Measurements from ENCODE around the gene GTF3C2. TPM values are rescaled to one million over a fixed set of nuclear protein-coding genes. Genes with fewer than 3 reads are reported as not detected.

GTF3C2 gene
- total and polyA plus RNA-seq, 9 of the 15 experiments (the other 6 are each of a cell fraction or from before 2014, with no cell fraction given): 35.5 to 96.8 (median 53.0) TPM

DNA sequence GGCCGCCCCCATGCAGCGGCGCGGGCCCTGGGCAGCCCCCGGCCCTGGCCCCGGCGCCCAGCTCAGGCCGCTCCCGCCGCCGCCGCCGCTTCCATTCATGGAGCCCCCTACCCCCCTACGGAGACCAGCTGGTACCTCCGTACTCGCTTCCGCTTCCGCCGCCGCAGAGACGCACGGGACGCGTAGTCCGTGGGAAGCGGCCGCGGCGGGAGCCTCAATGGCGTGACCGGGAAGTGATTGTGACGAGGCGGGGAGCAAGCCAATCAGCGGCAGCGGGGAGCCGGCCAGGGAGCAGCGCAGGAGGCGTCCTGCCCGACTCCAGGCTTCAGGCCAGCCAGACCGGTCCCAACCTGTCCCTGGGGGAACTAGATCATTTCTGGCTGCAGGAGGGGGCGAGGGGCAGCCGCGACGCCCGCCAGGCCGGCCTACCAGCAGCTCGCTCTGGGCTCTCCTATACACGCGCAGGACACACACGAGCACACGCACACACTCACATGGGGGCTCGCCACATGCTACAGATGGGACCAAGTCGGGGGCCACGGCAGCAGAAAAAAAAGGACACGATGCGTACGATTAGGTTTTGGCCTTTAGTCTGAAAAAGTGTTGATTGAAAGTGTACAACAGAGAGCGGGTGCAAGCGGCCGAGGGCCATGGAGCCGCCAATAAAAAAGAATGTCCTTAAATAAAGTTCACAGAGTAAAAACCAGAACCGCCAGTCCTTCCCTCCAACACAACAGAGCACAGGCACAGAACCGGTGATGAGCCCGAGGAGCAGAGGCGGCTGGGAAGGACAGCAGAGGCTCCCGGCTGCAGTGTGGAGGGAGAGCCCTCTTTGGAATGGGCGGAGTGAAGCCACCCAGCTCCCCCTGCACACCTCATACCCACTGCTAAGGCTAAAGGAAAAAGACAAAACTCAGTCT, 24.3 kb upstream of the GTF3C2 start, which contains the start of gene ZNF513 (continued):
- TF ChIP-seq, protein P1, sequence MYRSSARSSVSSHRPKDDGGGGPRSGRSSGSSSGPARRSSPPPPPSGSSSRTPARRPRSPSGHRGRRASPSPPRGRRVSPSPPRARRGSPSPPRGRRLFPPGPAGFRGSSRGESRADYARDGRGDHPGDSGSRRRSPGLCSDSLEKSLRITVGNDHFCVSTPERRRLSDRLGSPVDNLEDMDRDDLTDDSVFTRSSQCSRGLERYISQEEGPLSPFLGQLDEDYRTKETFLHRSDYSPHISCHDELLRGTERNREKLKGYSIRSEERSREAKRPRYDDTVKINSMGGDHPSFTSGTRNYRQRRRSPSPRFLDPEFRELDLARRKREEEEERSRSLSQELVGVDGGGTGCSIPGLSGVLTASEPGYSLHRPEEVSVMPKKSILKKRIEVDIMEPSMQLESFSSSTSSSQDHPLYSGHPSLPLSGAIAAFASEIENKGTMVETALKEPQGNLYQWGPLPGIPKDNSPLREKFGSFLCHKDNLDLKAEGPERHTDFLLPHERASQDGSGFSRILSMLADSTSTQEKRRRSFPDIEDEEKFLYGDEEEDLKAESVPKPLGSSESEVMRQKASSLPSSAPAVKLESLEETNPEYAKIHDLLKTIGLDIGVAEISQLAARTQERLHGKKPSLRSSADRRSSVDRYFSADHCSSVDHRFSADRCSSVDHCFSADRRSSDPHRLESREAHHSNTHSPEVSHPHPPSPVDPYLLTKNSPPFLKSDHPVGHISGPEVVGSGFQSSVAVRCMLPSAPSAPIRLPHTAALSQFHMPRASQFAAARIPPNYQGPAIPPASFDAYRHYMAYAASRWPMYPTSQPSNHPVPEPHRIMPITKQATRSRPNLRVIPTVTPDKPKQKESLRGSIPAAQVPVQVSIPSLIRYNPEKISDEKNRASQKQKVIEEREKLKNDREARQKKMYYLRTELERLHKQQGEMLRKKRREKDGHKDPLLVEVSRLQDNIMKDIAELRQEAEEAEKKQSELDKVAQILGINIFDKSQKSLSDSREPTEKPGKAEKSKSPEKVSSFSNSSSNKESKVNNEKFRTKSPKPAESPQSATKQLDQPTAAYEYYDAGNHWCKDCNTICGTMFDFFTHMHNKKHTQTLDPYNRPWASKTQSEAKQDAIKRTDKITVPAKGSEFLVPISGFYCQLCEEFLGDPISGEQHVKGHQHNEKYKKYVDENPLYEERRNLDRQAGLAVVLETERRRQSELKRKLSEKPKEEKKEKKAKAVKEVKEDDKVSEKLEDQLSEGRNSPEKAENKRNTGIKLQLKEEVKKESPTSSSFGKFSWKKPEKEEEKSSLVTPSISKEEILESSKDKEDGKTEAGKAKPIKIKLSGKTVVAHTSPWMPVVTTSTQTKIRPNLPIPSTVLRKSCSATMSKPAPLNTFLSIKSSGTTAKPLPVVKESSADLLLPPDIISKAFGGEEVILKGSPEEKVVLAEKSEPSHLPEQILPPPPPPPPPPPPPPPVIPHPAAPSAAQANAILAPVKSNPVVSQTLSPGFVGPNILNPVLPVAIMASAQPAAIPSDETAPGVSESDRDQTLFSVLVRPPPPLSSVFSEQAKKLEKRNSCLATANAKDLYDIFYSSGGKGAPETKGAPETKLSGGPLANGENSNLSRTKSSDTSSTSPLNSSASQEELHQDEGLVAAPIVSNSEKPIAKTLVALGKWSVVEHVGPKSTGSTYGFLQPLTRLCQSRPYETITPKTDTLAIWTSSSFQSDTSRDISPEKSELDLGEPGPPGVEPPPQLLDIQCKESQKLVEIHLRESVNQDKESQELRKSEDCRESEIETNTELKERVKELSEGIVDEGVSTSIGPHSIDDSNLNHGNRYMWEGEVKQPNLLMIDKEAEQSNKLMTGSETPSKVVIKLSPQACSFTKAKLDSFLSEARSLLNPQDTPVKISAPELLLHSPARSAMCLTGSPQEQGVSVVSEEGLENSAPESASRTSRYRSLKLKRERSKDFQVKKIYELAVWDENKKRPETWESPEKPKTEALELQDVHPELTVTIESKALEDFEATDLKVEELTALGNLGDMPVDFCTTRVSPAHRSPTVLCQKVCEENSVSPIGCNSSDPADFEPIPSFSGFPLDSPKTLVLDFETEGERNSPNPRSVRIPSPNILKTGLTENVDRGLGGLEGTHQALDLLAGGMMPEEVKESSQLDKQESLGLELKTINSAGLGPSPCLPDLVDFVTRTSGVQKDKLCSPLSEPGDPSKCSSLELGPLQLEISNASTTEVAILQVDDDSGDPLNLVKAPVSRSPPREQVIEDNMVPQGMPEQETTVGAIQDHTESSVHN (IDR thresholded peaks at IDR 0.05; ENCODE audit: borderline replicate concordance in 1 of 2, low read depth in 1 of 2): no peak
- TF ChIP-seq, protein P2, sequence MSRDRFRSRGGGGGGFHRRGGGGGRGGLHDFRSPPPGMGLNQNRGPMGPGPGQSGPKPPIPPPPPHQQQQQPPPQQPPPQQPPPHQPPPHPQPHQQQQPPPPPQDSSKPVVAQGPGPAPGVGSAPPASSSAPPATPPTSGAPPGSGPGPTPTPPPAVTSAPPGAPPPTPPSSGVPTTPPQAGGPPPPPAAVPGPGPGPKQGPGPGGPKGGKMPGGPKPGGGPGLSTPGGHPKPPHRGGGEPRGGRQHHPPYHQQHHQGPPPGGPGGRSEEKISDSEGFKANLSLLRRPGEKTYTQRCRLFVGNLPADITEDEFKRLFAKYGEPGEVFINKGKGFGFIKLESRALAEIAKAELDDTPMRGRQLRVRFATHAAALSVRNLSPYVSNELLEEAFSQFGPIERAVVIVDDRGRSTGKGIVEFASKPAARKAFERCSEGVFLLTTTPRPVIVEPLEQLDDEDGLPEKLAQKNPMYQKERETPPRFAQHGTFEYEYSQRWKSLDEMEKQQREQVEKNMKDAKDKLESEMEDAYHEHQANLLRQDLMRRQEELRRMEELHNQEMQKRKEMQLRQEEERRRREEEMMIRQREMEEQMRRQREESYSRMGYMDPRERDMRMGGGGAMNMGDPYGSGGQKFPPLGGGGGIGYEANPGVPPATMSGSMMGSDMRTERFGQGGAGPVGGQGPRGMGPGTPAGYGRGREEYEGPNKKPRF (IDR thresholded peaks at IDR 0.05; ENCODE audit: low read depth, low read length): no peak
- TF ChIP-seq, protein P3, sequence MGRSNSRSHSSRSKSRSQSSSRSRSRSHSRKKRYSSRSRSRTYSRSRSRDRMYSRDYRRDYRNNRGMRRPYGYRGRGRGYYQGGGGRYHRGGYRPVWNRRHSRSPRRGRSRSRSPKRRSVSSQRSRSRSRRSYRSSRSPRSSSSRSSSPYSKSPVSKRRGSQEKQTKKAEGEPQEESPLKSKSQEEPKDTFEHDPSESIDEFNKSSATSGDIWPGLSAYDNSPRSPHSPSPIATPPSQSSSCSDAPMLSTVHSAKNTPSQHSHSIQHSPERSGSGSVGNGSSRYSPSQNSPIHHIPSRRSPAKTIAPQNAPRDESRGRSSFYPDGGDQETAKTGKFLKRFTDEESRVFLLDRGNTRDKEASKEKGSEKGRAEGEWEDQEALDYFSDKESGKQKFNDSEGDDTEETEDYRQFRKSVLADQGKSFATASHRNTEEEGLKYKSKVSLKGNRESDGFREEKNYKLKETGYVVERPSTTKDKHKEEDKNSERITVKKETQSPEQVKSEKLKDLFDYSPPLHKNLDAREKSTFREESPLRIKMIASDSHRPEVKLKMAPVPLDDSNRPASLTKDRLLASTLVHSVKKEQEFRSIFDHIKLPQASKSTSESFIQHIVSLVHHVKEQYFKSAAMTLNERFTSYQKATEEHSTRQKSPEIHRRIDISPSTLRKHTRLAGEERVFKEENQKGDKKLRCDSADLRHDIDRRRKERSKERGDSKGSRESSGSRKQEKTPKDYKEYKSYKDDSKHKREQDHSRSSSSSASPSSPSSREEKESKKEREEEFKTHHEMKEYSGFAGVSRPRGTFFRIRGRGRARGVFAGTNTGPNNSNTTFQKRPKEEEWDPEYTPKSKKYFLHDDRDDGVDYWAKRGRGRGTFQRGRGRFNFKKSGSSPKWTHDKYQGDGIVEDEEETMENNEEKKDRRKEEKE (IDR thresholded peaks at IDR 0.05; ENCODE audit: borderline replicate concordance in 1 of 2, control insufficient read depth in 1 of 2, low read depth in 2 of 2, low read length in 1 of 2): peak in 1 of 2 experiments; percentile 41; a peak in 1 of 4 replicates
- TF ChIP-seq ZBTB1 (CRISPR knock-in tag; IDR thresholded peaks at IDR 0.05; ENCODE audit: borderline replicate concordance, low read depth): 0 out of 2 replicates have a peak, but pooled peaks have one; percentile 47
- no peak for TF ChIP-seq ZC3H4 (CRISPR knock-in tag; IDR thresholded peaks at IDR 0.05; ENCODE audit: borderline replicate concordance)
- TF ChIP-seq ARID2 (IDR thresholded peaks at IDR 0.05): peak; percentile 8; the same call in 1 of the 2 replicates
